GM19099 (cell line): ENCODE measurements around the gene CEP104.

Experiments
- POLR2A ChIP-seq: IDR thresholded peaks from 3 replicates; pipeline ENCODE4 v1.6.1; 2011; ENCODE audit warnings: low read depth; ENCODE audit not compliant: insufficient read length; ENCODE audit errors: extremely low read depth

Gene CEP104

GRCh38 chr1:3776231-3776961 is 80.6 kb downstream of the CEP104 start:
- no peak for TF ChIP-seq POLR2A

DNA sequence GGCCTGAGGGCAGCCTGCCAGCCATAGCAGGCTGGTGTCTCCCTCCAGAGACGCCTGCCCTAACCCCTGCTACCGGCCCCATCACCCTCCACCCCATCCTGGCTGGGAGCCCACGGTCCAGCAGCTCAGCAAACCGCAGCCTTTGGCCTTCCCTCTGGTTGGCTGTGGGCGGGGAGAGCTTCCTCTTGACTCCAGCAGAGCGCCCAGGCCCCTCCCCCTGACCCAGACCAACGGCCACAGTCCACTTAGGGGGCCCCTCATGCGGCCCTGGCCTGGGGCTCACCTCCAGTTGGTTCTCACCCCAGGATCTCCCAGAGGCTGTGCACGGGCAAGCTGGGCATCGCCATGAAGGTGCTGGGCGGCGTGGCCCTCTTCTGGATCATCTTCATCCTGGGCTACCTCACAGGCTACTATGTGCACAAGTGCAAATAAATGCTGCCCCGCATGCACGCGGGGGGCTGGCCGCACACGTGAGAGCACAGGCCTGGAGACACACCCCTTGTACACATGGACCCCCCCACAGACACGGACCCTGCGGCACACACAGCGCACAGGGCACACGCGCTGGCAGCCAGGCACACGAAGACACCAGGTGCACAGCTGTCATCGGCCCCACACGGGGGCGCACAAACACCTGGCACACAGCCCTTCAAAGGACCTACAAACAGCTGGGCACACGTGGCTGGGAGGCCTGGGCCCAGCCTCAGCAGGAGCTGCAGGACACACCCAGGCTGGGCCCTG is 81.4 kb downstream of the CEP104 start:
- TF ChIP-seq POLR2A, result no peak

DNA sequence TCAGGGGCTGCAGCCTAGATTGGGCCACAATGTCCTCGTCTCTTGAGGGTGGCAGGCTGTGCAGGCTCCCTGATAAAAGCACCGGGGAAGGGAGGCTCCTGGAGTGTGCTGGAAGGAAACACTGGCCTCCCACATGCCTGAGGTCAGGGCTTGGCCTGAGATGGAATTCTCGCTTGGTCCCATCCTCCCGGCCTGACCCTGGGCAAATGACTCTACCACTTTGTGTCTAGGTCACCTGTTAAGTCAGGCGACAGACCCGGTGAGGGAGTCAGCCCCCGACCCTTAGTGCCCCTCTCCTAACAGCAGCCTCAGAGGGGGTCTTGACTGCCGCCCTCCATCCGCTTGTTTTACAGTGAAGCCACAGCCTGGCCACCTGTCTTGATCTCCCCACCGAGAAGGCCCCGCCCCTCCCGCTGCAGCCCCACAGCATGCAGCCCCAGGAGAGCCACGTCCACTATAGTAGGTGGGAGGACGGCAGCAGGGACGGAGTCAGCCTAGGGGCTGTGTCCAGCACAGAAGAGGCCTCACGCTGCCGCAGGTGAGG is 82.0 kb downstream of the CEP104 start:
- TF ChIP-seq POLR2A, result no peak

GRCh38 chr1:3774276-3774945 is 82.6 kb downstream of the CEP104 start:
- no peak for TF ChIP-seq POLR2A

DNA sequence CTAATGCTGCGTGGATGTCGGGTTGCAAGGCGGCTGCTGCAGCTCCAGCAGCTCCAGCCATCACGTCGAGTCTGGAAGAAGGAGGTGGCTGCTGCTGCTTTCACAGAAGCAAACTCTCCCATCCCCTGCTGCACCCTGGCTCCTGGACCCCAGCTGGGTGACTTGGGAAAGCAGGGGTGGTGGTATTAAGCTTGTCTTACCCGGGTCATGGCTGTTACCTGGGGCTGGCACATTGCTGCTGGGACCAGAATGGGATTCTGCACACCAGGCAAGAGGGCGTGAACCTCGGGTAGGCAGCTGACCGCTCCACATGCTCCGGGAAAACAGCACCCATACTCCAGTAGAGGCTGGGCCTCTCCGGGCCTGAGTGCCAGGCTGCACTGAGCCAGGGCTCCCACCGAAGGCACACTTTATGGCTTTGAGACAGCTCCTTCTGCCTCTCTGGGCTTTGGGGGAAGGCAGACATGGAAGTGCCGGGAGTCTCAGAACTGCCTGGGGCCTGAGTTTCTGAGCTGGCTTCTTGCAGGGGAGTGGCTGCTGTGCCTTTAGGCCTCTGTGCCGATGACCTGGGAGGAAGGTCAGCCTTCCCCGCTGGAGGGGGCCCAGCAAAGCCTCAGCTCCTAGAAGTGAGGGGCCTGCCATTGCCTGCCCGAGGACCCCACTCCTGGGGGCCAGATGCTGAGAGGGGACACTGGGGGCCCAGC is 83.3 kb downstream of the CEP104 start:
- TF ChIP-seq POLR2A, result no peak

- no peak for TF ChIP-seq POLR2A
Observed at GRCh38 chr1:3772715-3773571, 84.1 kb downstream of the CEP104 start, which contains the start of gene SMIM1. SMIM1 (plus strand) TSS chr1:3772749; CDS start chr1:3775374, 2,625 bp downstream.

GRCh38 chr1:3772027-3772714 is 84.8 kb downstream of the CEP104 start:
- TF ChIP-seq POLR2A, result no peak

DNA sequence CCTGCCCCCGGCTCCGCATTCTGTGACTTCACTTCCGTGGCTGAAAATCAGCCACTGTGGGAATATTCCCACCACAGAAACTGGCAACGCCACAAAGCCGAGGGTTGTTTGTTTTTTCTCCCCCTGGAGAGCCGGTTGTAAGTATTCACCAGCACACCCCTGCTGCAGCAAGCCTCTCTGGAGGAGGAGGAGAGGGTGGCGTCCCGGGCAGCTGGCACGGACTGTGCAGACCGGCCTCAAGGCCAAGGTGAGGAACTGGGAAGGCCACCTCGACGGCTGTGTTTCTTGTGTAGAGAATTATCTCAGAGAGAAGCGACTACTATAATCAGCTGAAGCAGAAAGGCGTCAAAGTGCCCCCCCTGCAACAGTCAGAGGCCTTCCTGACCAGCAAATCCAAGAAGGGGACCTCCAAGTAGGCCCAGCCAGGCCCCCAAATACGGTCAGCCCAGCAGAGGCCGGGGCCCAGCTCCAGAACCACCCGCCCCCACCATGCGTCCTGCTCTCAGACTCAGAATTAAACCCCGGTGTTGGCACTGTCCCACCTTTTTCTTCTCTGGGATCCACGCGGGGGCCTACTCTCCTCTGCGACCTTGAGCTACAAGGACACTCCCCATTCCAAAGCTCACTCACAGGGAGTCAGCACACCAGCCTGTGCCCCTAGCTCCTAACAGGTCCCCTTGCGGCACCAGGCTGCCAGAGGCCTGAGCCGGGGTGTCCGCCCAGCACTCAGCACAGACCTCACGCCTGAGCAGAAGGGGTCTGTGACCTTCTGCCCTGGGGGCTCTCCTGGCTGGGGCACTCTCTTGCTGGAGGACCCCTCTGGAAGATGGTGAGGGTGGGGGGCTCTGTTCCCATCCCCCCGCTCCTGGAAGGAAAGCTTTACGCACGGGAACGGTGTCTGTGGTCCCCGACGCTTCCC is 85.6 kb downstream of the CEP104 start:
- TF ChIP-seq POLR2A, result no peak

DNA sequence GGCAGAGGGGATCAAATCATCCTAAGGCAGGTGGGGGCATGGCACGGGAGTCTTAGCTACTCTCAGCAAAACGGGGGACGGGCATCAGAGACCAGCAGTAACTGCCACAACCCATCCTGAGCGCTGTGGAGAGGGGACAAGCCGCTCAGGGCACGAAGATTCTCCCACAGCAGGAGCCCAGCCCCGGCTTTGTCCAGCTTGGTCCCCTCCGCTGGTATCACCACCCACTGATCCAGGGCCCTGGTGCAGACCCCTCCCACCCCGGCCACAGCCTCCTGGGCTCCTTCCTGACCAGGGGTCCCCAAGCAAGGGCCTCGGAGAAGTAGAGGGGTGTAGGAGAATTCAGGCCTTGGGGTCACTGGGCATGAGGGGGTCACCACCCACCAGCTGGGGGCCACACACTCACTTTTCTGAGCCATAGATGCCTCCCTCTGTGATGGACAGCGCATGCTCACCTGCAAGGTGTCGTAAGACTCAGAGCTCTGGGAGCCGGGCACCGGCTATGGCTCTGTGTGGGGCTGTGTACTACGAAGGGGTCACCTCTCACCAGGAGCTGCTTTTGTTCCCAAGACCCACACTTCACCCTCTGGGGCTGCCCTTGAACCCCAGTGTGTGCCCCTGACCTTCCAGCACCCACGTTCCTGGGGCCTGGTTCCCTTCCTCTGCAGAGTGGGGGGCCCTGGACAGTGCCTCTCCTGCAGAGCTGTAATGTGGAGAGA is 86.8 kb downstream of the CEP104 start:
- no peak for TF ChIP-seq POLR2A

DNA sequence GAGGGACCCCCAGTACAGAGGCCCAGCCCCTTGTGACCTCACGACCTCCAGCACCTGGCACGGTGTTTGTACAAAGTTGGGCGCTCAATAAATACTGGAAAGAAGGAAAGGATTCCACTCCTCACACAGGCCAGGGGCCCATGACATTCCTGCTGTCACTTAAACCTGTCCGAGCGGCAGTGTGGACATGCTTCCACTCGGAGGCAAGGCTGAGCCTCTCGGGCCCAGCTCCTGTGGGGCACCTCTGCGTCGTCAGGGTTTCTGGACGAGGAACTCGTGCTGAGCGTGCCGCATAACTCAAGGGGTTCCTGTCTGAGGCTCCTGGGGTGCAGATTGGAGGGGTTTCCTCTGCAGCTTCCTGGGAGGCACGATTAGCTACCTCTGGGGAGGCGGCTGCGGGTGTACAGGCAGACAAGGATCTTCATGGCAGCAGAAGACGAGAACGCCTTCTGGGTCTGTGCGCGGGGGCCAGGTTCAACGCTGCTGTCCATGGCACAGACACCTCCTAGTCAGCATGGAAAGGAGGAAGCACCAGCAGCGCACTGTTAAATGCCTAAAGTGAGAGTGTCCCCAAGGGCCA is 88.1 kb downstream of the CEP104 start:
- no peak for TF ChIP-seq POLR2A

GRCh38 chr1:3767328-3767925 is 89.6 kb downstream of the CEP104 start:
- TF ChIP-seq POLR2A, result no peak
